Duodenal mucosa (tissue), 2 donors: ENCODE results near the gene PES1.
"Not testable (repeated sequence)": the region's sequence is repeated elsewhere in the genome, so short reads cannot be mapped to it uniquely, and the experiment has no call there.

Source experiments
- H3K27ac ChIP-seq: one replicate; pipeline ENCODE4 v1.7.0; 2013; ENCODE audit warnings: low read depth, low read length
- H3K27me3 ChIP-seq, 2 donors: one replicate each; pipeline ENCODE4 v1.7.0; 2013; ENCODE audit warnings: low read length in 2 of 2, control low read depth in 1 of 2; ENCODE audit not compliant: insufficient read depth in 2 of 2, control insufficient read depth in 1 of 2
- H3K36me3 ChIP-seq, 2 donors: one replicate each; pipeline ENCODE4 v1.7.0; 2013; ENCODE audit warnings: low read length in 2 of 2, control low read depth in 1 of 2; ENCODE audit not compliant: insufficient read depth in 2 of 2, control insufficient read depth in 1 of 2
- H3K4me1 ChIP-seq, 2 donors: one replicate each; pipeline ENCODE4 v1.7.0; 2013; ENCODE audit warnings: low read length in 2 of 2, control low read depth in 1 of 2; ENCODE audit not compliant: insufficient read depth in 2 of 2, control insufficient read depth in 1 of 2
- H3K4me3 ChIP-seq, 2 donors: one replicate each; pipeline ENCODE4 v1.7.0; 2013; ENCODE audit warnings: low read length in 2 of 2, low read depth in 1 of 2
- H3K9ac ChIP-seq, 2 donors: one replicate each; pipeline ENCODE4 v1.7.0; 2013; ENCODE audit warnings: low read length in 2 of 2, low read depth in 1 of 2
- H3K9me3 ChIP-seq, 2 donors: one replicate each; pipeline ENCODE4 v1.7.0; 2013; ENCODE audit warnings: low read length in 2 of 2, control low read depth in 1 of 2; ENCODE audit not compliant: control insufficient read depth in 1 of 2

Gene PES1

DNA sequence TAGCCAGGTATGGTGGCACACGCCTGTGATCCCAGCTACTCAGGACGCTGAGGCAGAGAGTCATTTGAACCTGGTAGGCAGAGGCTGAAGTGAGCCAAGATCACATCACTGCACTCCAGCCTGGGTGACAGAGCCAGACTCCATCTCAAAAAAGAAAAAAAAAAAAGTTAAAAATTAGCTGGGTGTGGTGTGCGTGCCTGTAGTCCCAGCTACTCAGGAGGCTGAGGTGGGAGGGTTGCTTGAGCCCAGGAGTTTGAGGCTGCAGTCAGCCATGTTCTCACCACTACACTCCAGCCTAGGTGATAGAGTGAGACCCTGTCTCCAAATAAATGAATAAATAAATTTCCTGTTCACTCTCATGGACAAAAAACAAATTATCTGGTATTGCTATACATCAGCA is 50.2 kb downstream of the PES1 start:
- H3K4me3 ChIP-seq, H3K4me1 ChIP-seq, H3K27ac ChIP-seq, H3K9me3 ChIP-seq, H3K36me3 ChIP-seq, H3K9ac ChIP-seq: not testable (repeated sequence)
- H3K27me3 ChIP-seq = peaks cover 21 to 22% of the 10 kb centered on the region in 2 donors

DNA sequence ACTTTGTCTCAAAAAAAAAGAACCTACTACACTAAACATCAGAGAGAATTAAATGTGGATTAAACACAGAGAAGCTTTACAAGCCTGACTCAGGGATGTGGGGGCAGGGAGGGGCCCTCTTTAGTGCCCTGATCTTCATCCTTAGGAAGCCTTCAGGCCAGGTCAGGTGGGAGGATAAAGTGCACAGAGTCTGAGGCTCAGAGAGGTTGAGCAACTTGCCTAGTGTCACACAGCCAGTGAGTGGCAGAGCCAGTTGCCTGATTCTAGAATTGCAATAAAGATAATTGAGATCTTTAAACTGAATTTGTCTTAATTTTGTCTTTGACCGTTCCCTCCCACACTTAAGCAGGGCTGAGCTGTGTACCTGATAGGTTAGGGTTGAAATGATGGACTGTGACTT is 52.3 kb downstream of the PES1 start:
- H3K4me1 ChIP-seq = no peaks in the 10 kb centered on the region
- H3K9me3 ChIP-seq = no peaks in the 10 kb centered on the region
- no peak overlapping the region for H3K27ac ChIP-seq
- H3K27me3 ChIP-seq = peaks cover 21 to 22% of the 10 kb centered on the region in 2 donors
- H3K36me3 ChIP-seq = no peaks in the 10 kb centered on the region
- H3K4me3 ChIP-seq = no peak overlapping the region
- H3K9ac ChIP-seq = no peak overlapping the region

DNA sequence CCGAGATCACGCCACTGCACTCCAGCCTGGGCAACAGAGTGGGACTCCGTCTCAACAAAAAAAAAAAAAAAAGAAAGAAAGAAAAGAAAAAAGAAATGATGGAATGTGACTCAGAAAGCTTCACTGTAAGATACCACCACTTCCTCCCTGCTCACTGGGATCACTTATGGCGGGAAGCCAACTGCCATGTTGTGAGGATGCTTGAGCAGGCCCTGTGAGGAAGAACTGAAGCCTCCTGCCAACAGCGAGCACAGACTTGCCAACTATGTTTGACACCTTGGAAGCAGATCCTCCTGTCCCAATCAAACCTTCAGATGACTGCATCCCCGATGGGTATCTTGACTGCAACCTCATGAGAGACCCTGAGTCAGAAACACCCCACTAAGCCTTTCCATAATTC is 53.4 kb downstream of the PES1 start:
- H3K27ac ChIP-seq = no peak overlapping the region
- H3K27me3 ChIP-seq = peaks cover 14 to 15% of the 10 kb centered on the region in 2 donors
- H3K4me1 ChIP-seq = no peaks in the 10 kb centered on the region
- no peak overlapping the region for H3K9ac ChIP-seq
- no peaks in the 10 kb centered on the region for H3K9me3 ChIP-seq
- no peak overlapping the region for H3K4me3 ChIP-seq
- no peaks in the 10 kb centered on the region for H3K36me3 ChIP-seq

DNA sequence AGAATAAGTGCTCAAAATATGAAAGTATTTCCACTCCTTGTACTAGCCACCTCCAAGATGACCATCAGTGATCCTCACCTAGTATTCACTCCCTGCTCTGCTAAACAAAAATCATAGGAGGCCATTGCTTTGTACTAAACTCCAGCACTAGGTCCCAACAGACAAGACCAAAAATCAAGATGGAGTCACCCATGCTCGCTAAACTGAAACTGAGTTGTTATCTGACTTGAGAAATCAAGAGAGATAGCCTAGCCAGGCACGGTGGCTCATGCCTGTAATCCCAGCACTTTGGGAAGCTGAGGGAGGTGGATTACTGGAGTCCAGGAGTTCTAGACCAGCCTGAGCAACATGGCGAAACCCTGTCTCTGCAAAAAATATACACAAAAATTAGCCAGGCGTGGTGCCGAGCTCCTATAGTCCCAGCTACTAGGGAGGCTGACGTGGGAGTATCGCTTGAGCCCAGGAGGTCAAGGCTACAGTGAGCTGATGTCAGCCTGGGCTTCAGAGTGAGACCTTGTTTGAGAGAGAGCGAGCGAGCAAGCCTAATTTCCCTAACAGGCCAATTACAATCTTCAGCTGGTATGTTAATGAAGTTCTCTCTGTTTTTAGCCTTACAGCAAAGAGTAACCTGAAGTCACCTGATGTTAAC is 54.5 kb downstream of the PES1 start:
- Histone ChIP-seq H3K9me3 (no peaks in the 10 kb centered on the region), H3K36me3 (no peaks in the 10 kb centered on the region), H3K4me1 (no peaks in the 10 kb centered on the region), H3K9ac (no peak overlapping the region), H3K27ac (no peak overlapping the region), H3K27me3 (peaks cover 6% of the 10 kb centered on the region in 2 donors), H3K4me3 (no peak overlapping the region)

- H3K4me3 ChIP-seq = no peak overlapping the region
- H3K36me3 ChIP-seq = no peaks in the 10 kb centered on the region
- H3K9me3 ChIP-seq = no peaks in the 10 kb centered on the region
- no peak overlapping the region for H3K27ac ChIP-seq
- no peaks in the 10 kb centered on the region for H3K27me3 ChIP-seq
- H3K9ac ChIP-seq = no peak overlapping the region
- H3K4me1 ChIP-seq = no peaks in the 10 kb centered on the region
Observed at GRCh38 chr22:30535182-30535581, 56.5 kb downstream of the PES1 start.

DNA sequence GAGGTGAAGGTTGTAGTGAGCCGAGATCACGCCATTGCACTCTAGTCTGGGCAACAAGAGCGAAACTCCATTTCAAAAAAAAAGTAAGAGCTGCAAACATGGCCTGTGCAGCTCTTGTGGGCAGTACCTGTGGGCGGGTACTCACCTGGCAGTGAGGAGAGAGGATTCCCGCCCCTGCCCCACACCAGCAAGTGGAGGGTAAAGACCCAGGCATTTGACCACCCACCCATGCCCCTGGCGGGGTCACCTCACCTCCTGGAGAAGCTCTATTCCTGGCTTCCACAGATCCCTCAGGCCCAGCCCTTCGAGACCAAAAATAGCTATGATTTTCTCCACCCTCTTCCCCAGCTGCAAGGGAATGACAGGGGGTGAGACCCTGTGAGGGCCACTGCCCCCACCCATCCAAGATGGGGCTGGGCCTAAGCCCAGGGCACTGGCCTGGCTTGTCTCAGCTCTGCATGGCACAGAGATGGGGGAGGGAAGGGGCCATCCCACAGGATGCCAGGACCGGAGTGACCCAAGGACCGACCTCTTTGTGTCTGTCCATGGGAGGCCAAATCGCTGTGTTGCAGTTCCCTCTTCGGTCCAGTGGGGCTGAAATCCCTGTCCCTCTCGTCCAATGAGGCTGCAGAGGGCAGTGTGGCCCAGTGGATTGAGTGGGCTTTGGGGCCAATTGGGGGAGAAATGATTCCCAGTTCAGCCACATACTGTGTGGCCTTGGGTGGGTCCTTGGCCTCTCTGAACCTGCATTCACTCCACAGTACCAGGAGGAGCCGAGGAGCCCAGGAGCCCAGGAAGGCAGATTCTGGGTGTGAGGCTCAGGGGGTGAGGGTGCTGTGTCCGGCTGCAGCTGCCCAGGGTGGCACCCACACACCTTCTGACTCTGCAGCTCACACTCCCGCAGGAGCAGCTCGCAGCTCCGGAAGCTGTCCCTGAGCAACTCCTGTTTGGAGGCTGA is 59.8 kb downstream of the PES1 start:
- H3K4me3 ChIP-seq = no peak overlapping the region
- H3K9ac ChIP-seq = no peak overlapping the region
- H3K27ac ChIP-seq = no peak overlapping the region
- no peaks in the 10 kb centered on the region for H3K36me3 ChIP-seq
- no peaks in the 10 kb centered on the region for H3K4me1 ChIP-seq
- H3K9me3 ChIP-seq = no peaks in the 10 kb centered on the region
- H3K27me3 ChIP-seq = no peaks in the 10 kb centered on the region

DNA sequence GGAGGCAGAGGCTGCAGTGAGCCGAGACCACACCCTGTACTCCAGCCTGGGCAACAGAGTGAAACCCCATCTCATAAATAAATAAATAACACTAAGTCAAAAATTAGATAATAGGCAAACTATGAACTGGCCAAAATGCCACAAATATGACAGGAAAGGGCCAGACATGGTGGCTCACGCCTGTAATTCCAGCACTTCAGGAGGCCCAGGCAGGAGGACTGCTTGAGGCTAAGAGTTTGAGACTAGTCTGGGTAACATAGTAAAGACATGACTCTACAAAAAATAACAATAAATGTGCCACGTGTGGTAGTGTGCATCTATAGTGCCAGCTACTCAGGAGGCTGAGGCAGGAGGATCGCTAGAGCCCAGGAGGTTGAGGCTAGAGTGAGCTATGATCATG is 65.1 kb downstream of the PES1 start:
- H3K27ac ChIP-seq = no peak overlapping the region

More for the DNA sequence above, 65.1 kb downstream of the PES1 start:
- H3K4me3 ChIP-seq = no peak overlapping the region
- H3K9ac ChIP-seq = no peak overlapping the region
- H3K9me3 ChIP-seq = no peaks in the 10 kb centered on the region
- H3K36me3 ChIP-seq = no peaks in the 10 kb centered on the region
- no peaks in the 10 kb centered on the region for H3K4me1 ChIP-seq
- no peaks in the 10 kb centered on the region for H3K27me3 ChIP-seq
